NCI-H146 treated with DMSO at 0.1 percent for 48 hours (cell line): ENCODE data around the gene RASSF6.
"Not testable (repeated sequence)": the region's sequence is repeated elsewhere in the genome, so short reads cannot be mapped to it uniquely, and the experiment has no call there.

Experiments
- DNase-seq: peaks from one replicate; lab custom pipeline; 2025; ENCODE audit not compliant: unreplicated experiment; lab: John Stamatoyannopoulos, UW

RASSF6 gene

GRCh38 chr4:73583666-73584065, 36.6 kb downstream of the RASSF6 start:
- DNase-seq = no peak

- no peak for DNase-seq
Measured at GRCh38 chr4:73577371-73577770, 42.9 kb downstream of the RASSF6 start.

GRCh38 chr4:73576381-73576780, 43.9 kb downstream of the RASSF6 start:
- DNase-seq = no peak

GRCh38 chr4:73575660-73576059, 44.6 kb downstream of the RASSF6 start:
- no peak for DNase-seq

- peak; percentile 79 for DNase-seq
Measured at GRCh38 chr4:73573794-73574528, 46.3 kb downstream of the RASSF6 start.

GRCh38 chr4:73550865-73551264, 69.4 kb downstream of the RASSF6 start:
- DNase-seq = not testable (repeated sequence)

- no peak for DNase-seq
Measured at GRCh38 chr4:73544620-73545019, 75.6 kb downstream of the RASSF6 start.

- no peak for DNase-seq
Measured at GRCh38 chr4:73541251-73541650, 79.0 kb downstream of the RASSF6 start.

GRCh38 chr4:73540826-73541225, 79.4 kb downstream of the RASSF6 start:
- DNase-seq = no peak

GRCh38 chr4:73539386-73539785, 80.8 kb downstream of the RASSF6 start:
- DNase-seq = no peak

GRCh38 chr4:73538162-73538561, 82.1 kb downstream of the RASSF6 start:
- DNase-seq = no peak

- no peak for DNase-seq
Measured at GRCh38 chr4:73533515-73534422, 86.5 kb downstream of the RASSF6 start.

GRCh38 chr4:73528171-73528570, 92.1 kb downstream of the RASSF6 start:
- DNase-seq = no peak

- DNase-seq = no peak
Measured at GRCh38 chr4:73527196-73527595, 93.0 kb downstream of the RASSF6 start.

- DNase-seq = peak; percentile 88
Measured at GRCh38 chr4:73525611-73526010, 94.6 kb downstream of the RASSF6 start.

GRCh38 chr4:73523126-73523525, 97.1 kb downstream of the RASSF6 start:
- peak; percentile 69 for DNase-seq
